ENCODE measurements around the gene PDLIM5.

Gene PDLIM5

GRCh38 chr4:94468093-94468769 lies 16.5 kb downstream of the PDLIM5 start:
- TF ChIP-seq CTCF (IDR thresholded peaks at IDR 0.05): no peak

GRCh38 chr4:94469221-94469784 lies 17.6 kb downstream of the PDLIM5 start:
- TF ChIP-seq CTCF (IDR thresholded peaks at IDR 0.05): no peak

GRCh38 chr4:94470132-94470531 lies 18.4 kb downstream of the PDLIM5 start:
- TF ChIP-seq CTCF (IDR thresholded peaks at IDR 0.05): no peak

GRCh38 chr4:94472056-94472826 lies 20.5 kb downstream of the PDLIM5 start:
- no peak for TF ChIP-seq CTCF (IDR thresholded peaks at IDR 0.05)

- no peak for TF ChIP-seq CTCF (IDR thresholded peaks at IDR 0.05)
Measured at GRCh38 chr4:94475050-94475449, 23.3 kb downstream of the PDLIM5 start.

- no peak for TF ChIP-seq CTCF (IDR thresholded peaks at IDR 0.05)
Measured at GRCh38 chr4:94475794-94476193, 24.1 kb downstream of the PDLIM5 start.

GRCh38 chr4:94477227-94477626 lies 25.5 kb downstream of the PDLIM5 start:
- TF ChIP-seq CTCF (IDR thresholded peaks at IDR 0.05): no peak
